HG03378 (cell line): Measurements from ENCODE around the gene C12orf57.

Experiments used
- ATAC-seq: cut with Tn5 transposase; IDR thresholded peaks from one replicate; pipeline ENCODE4 v1.9.1; 2021; ENCODE audit warnings: mild to moderate bottlenecking, moderate library complexity; ENCODE audit not compliant: unreplicated experiment

The C12orf57 gene

GRCh38 chr12:6917491-6918231 lies 26.2 kb upstream of the C12orf57 start:
- ATAC-seq = no peak

DNA sequence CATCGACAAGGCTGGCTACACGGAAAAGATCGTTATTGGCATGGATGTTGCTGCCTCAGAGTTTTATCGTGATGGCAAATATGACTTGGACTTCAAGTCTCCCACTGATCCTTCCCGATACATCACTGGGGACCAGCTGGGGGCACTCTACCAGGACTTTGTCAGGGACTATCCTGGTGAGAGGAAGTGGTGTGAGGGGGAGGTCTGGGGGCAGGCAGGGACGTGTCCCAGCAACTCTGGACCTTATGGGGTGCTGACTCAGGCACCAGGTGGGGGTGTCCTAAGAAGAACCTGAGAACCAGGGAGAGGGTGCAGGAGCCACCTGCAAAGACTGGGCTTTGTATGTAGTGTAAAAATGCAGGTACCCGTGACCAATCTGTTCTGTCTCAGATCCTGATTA lies 24.2 kb upstream of the C12orf57 start:
- no peak for ATAC-seq

- no peak for ATAC-seq
These were observed 22.3 kb upstream of the C12orf57 start for GRCh38 chr12:6921539-6921938.

- no peak for ATAC-seq
These were observed 21.6 kb upstream of the C12orf57 start for GRCh38 chr12:6921996-6922946.

GRCh38 chr12:6923003-6923732 lies 20.7 kb upstream of the C12orf57 start:
- no peak for ATAC-seq

DNA sequence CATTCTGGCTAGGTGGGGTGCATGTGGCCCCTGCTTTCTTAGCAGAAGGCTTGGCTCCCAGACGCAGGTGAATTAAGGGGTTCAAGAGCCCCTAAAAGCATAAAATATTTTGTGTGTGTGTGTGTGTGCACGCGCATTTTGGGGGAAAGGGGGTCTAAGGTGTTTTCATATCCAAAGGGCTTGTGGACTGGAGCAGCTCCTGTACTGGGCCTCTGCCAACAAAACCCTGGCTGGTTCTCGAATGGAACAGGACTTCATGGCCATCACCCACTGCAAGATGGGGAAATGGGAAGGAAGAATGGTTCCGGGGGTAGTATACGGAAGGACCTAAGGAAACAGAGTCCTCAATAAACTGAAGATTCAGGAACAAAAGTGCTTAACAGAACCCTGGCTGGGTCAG lies 20.0 kb upstream of the C12orf57 start:
- no peak for ATAC-seq

GRCh38 chr12:6925239-6925539 lies 18.6 kb upstream of the C12orf57 start:
- ATAC-seq = no peak

- no peak for ATAC-seq
These were observed 18.1 kb upstream of the C12orf57 start for GRCh38 chr12:6925540-6926279.

- no peak for ATAC-seq
These were observed 16.3 kb upstream of the C12orf57 start, which contains the start of gene ATN1 for GRCh38 chr12:6927379-6928021. Gene ATN1 (plus strand): TSS chr12:6927959. CDS start chr12:6934002, 6,043 bp downstream.

DNA sequence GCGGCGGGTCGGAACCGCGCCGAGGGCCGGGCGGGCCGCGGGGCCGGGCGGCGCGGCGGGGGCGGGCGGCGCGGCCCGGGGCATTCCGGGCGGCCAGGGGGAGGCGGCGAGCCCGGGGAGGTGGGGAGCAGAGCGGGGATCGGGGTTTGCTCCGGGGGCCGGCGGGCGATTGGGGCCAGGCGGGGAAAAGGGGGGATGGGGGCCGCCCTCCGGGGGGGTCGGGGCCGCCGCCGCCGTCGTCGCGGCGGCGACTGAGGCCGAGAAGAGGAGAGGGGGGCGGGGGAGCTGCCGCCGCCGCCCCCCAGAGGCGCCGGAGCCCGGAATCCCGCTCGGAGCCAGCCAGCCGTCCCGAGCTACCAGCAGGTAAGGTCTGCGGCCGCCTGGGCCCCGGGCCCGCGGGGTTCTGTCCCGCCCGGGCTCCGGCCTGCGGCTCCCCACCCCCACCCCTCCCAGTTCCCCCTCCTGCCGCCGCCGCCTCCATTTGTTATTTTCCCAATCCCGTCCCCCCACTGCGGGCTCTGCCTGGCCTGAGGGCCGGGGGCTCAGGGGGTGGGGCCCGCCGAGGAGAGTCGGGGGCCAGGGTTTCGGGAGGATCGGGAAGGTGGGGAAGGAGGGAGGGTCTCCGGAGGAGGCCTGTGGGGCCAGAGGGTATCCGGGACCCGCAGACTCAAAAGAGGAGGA lies 15.7 kb upstream of the C12orf57 start:
- ATAC-seq = no peak

DNA sequence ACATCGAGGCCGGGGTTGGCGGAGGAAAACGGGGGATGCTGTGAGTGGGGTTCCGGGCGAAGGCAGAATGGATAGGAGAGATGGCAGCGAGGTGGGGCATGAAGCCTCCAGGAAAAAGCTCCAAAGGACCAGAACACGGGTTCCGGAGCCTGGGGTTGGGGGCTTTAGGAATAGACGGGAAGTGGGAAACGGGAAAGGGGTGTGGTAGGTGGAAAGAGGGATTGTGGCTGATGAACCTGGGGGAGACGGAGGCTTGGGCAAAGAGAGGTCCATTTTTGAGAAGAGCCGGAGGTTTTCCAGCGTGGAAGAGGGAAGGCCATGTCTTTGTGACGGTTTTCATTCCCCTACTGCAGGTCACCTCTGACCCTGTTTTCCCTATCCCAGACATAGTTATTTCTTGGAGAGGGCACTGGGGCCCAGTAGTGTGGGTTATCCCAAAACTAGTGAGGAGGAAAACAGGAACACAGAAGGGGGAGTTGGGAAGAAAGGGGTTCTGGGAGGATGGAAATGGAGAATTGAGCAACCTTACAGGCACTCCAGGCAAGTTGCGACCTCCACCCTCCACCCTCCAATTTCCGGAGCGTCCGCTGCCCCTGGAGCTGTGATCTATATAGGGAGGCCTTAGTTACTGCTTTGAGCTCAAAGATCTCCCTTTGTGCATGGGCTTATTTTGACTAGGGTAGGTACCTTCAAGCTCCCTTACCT lies 15.0 kb upstream of the C12orf57 start:
- ATAC-seq = no peak

- ATAC-seq = no peak
These were observed 14.1 kb upstream of the C12orf57 start for GRCh38 chr12:6929466-6930452.

GRCh38 chr12:6932766-6933165 lies 11.1 kb upstream of the C12orf57 start:
- ATAC-seq = no peak

GRCh38 chr12:6934110-6934509 lies 9.7 kb upstream of the C12orf57 start:
- no peak for ATAC-seq

DNA sequence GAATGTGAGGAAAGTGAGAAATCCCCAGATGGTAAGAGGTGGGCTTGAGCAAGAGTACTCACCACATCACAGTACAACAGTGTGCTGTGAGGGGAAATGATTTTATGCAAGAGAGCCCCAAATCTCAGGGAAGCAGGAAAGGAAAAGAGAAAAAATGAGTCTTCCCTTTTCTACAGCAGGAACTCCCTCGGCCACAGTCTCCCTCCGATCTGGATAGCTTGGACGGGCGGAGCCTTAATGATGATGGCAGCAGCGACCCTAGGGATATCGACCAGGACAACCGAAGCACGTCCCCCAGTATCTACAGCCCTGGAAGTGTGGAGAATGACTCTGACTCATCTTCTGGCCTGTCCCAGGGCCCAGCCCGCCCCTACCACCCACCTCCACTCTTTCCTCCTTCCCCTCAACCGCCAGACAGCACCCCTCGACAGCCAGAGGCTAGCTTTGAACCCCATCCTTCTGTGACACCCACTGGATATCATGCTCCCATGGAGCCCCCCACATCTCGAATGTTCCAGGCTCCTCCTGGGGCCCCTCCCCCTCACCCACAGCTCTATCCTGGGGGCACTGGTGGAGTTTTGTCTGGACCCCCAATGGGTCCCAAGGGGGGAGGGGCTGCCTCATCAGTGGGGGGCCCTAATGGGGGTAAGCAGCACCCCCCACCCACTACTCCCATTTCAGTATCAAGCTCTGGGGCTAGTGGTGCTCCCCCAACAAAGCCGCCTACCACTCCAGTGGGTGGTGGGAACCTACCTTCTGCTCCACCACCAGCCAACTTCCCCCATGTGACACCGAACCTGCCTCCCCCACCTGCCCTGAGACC lies 8.2 kb upstream of the C12orf57 start:
- ATAC-seq = no peak

DNA sequence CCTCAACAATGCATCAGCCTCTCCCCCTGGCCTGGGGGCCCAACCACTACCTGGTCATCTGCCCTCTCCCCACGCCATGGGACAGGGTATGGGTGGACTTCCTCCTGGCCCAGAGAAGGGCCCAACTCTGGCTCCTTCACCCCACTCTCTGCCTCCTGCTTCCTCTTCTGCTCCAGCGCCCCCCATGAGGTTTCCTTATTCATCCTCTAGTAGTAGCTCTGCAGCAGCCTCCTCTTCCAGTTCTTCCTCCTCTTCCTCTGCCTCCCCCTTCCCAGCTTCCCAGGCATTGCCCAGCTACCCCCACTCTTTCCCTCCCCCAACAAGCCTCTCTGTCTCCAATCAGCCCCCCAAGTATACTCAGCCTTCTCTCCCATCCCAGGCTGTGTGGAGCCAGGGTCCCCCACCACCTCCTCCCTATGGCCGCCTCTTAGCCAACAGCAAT lies 7.6 kb upstream of the C12orf57 start:
- ATAC-seq = no peak
